GM19324 (cell line): Measurements from ENCODE around the gene ZBTB40.
A peak's percentile ranks its signal among the peaks of the same experiment; 100 is the strongest.

Source experiments
- ATAC-seq: cut with Tn5 transposase; IDR thresholded peaks from one replicate; pipeline ENCODE4 v1.9.1; 2021; ENCODE audit warnings: mild to moderate bottlenecking, moderate library complexity; ENCODE audit not compliant: unreplicated experiment, low FRiP score

The ZBTB40 gene

DNA sequence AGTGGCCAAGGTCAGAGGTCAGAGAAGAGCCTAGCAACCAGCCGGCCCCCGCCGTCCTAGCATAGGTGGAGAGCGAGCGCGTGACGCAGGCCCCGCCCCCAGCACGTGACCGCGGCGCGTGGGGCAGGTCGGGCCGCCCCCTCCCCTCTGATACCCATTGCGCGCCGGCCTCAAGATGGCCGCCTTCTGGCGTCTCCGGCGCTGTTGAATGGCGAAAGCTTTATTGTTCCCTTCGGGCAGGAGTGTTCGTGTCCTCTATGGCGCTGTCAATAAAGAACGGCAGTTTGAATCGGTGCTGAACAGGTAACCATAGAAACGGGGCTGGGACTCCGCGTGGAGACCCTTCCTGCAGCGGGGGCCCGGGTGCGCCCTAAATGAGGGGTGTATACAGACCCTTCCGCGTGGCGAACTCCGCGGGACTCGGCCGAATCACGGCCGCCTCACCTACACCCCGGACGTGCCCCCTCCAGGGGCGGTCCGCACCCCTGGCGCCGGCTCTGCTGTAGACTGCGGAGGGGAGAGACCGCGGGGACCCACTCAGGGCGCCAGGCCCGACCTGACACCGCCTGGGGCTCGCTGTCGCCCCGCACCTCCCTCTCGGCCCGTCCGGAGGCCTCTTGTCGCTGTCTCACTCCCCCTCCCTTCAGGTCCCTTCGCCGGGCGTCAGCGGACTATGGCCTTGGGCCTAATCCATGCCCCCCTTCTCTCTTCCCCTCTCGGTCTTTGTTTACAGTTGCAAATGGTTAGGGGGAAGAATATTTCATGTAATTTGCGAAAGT lies at the start of gene ZBTB40:
Gene ZBTB40, plus strand, starts transcription at position 150 of the 779 bp plus-strand sequence. CDS start 38,098 bp downstream, outside the sequence.
- ATAC-seq = peak; percentile 66

- no peak for ATAC-seq
Observed at GRCh38 chr1:22402356-22403053, 49.1 kb upstream of the ZBTB40 start.

- no peak for ATAC-seq
Observed at GRCh38 chr1:22404486-22404885, 47.2 kb upstream of the ZBTB40 start.

DNA sequence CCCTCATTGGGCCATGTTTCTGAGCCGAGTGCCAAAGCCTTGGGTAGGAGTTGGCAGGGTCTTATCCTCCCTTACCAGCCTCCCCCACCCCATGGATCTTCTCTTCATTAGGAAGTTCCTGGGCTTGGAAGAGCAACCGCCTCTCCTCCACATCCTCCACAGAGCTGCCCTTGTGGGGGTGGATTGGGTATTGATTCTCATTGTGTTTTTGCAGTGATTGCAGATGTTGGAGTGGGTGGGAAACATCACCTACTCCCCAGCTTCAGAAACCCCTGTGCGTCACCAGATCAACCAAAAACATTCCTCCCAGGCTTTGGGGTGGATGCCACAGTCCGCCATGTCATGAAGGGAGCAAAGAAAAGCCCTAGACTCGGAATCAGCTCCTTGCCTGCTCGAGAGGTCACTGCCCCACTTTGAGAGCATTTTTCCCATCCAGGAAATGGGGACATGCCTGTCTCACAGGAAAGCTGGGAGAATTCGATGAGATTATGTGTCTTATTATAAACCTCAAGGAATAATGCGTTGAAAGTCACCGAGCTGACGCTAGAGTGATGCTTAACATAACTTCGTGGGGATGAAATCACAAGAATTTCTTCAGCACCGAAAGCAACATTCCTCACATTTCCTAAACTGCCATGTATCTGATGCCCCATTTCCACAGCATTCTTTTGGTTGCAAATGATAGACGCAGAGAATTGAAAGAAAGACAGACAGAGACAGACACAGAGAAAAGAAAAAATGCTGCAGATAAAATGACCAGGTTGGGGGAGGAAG lies 44.7 kb upstream of the ZBTB40 start:
- ATAC-seq = no peak

- no peak for ATAC-seq
Observed at GRCh38 chr1:22408230-22408629, 43.4 kb upstream of the ZBTB40 start.

GRCh38 chr1:22410401-22410800 lies 41.2 kb upstream of the ZBTB40 start:
- ATAC-seq = no peak

DNA sequence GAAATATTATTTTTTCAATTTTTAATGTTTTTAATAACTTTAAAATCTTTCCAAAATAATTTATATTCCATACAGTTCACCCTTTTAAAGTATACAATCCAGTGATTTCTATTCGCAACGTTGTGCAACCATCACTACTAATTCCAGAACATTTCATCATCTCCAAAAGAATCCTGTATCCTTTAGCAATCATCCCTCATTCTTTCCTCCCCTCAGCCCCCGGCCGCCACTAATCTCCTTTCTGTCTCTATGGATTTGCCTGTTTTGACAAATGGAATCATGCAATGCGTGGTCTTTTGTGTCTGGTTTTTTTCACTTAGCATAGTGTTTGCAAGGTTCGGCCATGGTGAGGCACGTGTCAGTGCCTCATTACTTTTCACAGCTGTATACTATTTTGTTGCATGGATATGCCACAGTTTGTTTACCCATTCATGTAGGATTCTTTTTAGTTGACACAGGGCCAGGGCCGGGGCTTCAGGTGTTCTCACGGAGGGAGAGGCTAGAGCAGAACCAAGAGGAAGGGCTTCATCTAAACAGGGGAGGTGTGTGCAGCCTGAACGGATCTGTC lies 40.6 kb upstream of the ZBTB40 start:
- no peak for ATAC-seq

DNA sequence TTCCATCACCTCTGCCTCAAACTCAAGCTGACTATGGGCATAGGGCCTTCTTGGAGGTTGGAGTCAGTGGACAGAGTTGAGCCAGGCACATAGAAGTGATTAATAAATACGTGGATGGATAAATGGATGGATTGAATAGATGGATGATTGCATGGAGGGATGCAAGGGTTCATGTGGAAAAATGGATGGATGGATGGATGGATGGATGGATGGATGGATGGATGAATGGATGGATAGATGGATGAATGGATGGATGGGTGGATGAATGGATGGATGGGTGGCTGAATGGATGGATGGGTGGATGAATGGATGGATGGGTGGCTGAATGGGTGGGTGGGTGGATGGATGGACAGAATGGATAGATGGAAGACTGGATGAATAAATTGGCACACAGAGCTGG lies 40.1 kb upstream of the ZBTB40 start:
- ATAC-seq = no peak

DNA sequence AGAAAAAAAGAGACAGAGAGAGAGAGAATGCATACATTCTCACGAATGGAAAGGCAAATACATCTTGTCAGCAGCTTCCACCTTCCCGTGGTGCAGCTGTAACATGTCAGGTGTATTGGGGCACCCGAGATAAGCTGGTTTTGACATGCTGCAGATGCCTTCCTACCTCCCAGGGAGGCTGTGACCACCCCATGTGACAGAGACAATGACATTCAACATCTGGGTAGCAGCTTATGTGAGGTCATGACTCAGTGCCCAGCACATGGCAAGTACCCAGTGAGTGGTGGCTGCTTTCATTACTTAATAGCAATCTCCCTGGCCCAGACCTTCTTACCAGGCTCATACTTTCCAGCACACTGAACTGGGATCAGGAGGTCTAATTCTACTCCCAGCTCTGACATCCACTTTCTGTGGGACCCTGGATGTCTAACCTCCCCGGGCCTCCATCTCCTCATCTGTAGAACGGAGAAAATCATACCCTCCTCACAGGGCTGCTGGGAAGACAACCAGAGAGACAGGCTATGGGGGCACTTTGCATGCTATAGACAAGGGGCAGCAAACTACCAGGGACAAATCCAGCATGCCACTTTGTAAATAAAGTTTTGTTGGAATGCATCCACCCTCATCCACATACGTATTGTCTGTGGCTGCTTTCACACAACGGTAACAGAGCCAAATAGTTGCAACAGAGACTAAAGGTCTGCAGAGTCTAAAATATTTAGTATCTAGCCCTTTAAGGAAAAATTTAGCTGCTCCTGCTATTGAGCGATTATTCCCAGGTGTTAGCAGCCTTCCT lies 38.5 kb upstream of the ZBTB40 start:
- no peak for ATAC-seq

DNA sequence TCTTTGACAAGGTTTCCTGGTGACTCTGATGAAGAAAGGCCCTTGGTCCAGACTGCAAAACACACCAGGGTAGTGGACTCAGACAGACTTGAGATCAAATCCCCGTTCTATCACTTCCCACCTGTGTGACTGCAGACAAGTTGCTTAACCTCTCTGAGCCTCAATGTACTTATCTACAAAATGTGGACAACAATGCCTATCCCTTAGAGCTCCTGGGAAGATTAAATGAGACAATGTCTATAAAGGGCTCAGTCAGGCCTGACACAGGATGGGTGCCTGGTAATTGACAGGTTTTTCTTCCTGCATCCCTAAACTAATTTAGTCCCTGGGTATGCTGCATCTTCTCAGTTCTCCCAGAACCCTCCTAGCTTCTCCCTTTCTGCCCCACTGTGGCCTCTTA lies 37.9 kb upstream of the ZBTB40 start:
- ATAC-seq = no peak

- ATAC-seq = no peak
Observed at GRCh38 chr1:22414244-22414751, 37.4 kb upstream of the ZBTB40 start.

- no peak for ATAC-seq
Observed at GRCh38 chr1:22415489-22415888, 36.2 kb upstream of the ZBTB40 start.

GRCh38 chr1:22416555-22417454 lies 34.8 kb upstream of the ZBTB40 start:
- no peak for ATAC-seq

GRCh38 chr1:22417466-22417865 lies 34.2 kb upstream of the ZBTB40 start:
- ATAC-seq = no peak

GRCh38 chr1:22418312-22418711 lies 33.3 kb upstream of the ZBTB40 start:
- no peak for ATAC-seq

DNA sequence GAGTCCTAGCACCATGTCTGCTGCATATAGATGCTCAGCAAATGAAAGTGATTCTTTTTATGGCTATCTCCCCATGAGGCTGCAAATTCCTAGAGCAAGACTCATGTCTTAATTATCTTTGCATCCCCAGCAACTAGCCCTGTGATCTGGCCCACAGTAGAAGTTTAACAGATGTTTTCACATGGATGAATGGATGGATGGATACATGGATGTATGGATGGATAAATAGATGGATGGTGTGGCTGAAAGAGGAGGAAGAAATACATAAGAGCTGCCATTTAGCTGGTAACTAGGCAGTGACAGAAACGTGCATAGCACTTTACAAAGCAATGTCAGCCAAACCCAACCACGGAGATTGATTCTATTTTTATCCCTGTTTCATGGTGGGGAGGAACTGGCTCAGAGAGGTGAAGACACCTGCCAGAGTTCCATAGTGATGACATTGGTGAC lies 32.7 kb upstream of the ZBTB40 start:
- ATAC-seq = no peak

- ATAC-seq = no peak
Observed at GRCh38 chr1:22420455-22421053, 31.1 kb upstream of the ZBTB40 start.

DNA sequence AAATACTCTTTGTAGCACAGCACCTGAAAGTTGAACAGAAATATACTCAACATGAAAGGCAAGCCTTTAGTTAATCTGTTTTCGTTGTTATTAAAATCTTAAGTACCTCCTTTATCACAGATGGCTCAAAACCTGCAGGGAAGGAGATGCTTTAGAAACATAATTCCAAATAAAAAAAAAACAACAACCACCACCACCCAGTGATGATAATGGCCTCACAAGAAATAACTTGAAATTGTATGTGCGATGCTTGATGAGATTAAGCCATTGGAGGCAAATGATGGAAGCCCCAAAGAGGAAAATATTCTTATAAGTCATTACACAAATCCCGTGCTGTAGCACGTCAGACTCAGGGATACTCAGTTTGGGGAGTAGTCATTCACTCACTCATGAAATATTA lies 24.9 kb upstream of the ZBTB40 start:
- ATAC-seq = no peak
